HEK293 (cell line): ENCODE results near the gene LRRK1.

Source experiments
- ZFP37 ChIP-seq: fragments of 450-650 bp; formaldehyde crosslinking; IDR thresholded peaks from 2 replicates; pipeline ENCODE4 v1.5.1; 2016; ENCODE audit warnings: missing biosample characterization, missing genetic modification characterization
- TF ChIP-seq, protein P1 (sequence below): fragments of 450-650 bp; formaldehyde crosslinking; IDR thresholded peaks from 2 replicates; pipeline ENCODE4 v1.5.1; 2016; ENCODE audit warnings: missing biosample characterization, missing genetic modification characterization
- TF ChIP-seq, protein P2 (sequence below): fragments of 450-650 bp; formaldehyde crosslinking; IDR thresholded peaks from 2 replicates; pipeline ENCODE4 v1.5.1; 2016; ENCODE audit warnings: missing biosample characterization, missing genetic modification characterization

DNA sequence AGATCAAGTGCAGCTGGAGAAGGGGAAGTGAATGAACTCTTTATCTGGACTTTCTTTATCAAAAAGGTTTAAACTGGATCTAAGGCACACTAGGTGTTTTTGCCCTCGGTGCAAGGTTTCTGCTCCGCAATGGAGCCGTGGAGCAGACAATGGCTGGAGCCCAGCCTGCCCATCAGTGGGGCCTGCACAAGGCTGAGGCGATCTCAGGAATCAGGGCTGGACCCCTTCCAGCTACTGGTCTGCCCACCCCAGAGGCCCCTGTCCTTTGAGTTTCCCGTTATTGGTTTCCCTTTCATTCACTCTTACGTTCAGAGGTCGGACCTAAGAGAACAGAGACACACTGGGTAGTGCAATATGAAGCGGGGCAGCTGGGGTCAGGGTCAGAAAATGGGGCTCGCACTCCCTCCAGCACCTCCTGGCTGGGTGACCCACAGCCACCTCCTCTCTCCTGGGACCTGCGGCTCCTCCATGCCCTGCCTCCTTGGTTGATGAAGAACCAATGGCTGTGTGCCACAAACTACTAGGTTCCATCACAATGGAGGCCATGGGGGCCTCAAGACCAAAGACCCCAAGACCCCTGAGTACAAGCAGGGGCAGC lies 168.1 kb downstream of the LRRK1 start:
- TF ChIP-seq ZFP37 = no peak
- TF ChIP-seq, protein P1, sequence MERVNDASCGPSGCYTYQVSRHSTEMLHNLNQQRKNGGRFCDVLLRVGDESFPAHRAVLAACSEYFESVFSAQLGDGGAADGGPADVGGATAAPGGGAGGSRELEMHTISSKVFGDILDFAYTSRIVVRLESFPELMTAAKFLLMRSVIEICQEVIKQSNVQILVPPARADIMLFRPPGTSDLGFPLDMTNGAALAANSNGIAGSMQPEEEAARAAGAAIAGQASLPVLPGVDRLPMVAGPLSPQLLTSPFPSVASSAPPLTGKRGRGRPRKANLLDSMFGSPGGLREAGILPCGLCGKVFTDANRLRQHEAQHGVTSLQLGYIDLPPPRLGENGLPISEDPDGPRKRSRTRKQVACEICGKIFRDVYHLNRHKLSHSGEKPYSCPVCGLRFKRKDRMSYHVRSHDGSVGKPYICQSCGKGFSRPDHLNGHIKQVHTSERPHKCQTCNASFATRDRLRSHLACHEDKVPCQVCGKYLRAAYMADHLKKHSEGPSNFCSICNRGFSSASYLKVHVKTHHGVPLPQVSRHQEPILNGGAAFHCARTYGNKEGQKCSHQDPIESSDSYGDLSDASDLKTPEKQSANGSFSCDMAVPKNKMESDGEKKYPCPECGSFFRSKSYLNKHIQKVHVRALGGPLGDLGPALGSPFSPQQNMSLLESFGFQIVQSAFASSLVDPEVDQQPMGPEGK (tag by site-specific recombination) = no peak
- TF ChIP-seq, protein P2, sequence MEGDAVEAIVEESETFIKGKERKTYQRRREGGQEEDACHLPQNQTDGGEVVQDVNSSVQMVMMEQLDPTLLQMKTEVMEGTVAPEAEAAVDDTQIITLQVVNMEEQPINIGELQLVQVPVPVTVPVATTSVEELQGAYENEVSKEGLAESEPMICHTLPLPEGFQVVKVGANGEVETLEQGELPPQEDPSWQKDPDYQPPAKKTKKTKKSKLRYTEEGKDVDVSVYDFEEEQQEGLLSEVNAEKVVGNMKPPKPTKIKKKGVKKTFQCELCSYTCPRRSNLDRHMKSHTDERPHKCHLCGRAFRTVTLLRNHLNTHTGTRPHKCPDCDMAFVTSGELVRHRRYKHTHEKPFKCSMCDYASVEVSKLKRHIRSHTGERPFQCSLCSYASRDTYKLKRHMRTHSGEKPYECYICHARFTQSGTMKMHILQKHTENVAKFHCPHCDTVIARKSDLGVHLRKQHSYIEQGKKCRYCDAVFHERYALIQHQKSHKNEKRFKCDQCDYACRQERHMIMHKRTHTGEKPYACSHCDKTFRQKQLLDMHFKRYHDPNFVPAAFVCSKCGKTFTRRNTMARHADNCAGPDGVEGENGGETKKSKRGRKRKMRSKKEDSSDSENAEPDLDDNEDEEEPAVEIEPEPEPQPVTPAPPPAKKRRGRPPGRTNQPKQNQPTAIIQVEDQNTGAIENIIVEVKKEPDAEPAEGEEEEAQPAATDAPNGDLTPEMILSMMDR (tag by site-specific recombination) = no peak
